Activated CD8-positive, alpha-beta memory T cell treated with anti-CD3 and anti-CD28 coated beads, Interleukin-2, amount 50 U/mL, for 48 hours (primary cell): ENCODE results near the gene CCT2.

Experiments used
- DNase-seq: peaks from one replicate; pipeline ENCODE4 v3.0.0-alpha.2; 2020

The CCT2 gene

DNA sequence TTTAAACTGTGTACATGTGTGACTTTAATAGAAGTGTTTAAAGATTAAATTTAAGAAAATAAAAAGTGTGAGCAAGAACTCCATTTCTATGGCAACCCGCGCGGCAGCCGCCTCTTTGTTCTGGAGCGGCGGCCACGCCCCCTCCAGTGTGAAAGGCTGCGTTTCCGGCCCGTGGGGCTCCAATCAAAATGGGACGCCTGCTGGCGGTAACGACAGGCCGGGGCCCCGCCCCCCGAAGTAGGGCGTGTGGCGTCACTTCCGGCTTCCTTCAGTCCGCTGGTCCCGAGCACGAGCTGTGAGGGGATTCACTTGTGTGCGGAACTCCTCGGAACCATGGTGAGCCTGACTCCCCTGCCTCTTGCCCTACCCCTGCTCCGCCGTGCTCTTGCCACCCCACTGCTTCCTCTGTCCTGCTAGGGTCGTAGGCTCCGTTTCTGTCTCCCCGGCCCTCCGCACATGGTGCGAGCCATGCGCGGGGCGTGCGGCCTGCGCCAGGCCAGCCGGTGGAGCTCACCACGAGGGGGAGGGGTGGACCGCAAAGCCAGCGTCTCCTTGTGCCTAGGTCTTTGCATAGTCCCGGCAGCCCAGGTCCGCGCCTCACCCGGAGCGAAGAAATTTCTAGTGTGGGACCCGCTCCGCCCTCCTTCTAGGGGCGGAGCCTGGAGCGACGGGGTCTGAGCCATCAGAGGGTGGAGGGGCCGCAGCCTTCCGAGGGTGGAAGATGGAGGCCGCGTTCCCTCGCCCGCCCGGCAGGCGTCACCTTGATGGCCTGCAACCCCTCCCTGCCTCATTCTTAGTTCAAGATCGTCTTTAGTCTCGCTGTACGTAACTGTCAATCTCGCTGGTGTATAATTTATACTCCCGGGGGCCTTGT is at the start of gene CCT2:
Gene CCT2 (plus strand): TSS at position 271 of the 874 bp plus-strand sequence. CDS start 63 bp downstream, at position 334.
- peak; percentile 97 for DNase-seq

DNA sequence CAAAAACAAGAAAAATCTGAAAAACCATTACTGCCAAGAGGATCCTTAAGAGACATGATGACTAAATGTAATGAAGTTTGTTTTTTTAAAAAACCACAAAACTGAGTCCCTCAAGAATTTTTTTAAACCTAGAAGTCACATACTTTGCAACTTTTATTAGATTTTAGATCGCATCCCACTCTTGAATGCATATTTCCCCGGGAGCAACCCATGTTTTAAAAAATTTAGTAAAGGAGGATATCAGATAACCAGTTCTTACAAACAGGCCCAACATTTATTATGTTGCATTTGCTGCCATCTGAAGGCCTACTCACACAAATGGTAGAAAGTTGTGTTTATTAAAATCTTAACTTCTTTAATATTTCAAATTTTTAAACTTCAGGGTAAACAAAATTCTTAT is 44.3 kb upstream of the CCT2 start:
- no peak for DNase-seq

DNA sequence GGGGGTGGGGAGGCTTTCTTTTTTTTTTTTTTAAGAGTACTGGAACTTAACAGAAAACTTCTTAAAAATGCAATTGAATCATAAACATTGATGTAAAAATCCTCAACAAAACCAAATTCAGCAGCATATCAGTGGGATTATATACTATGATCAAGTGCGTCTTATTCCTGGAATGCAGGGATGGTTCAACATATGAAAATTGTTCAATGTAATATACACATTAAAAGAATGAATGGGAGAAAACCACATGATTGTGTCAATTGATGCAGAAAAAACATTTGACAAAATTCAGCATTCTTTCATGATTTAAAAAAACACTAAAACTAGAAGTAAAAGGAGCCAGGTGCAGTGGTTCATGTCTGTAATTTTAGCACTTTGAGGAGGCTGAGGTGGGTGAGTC is 41.2 kb upstream of the CCT2 start:
- no peak for DNase-seq

- no peak for DNase-seq
These were observed 40.2 kb upstream of the CCT2 start for GRCh38 chr12:69545081-69545480.

DNA sequence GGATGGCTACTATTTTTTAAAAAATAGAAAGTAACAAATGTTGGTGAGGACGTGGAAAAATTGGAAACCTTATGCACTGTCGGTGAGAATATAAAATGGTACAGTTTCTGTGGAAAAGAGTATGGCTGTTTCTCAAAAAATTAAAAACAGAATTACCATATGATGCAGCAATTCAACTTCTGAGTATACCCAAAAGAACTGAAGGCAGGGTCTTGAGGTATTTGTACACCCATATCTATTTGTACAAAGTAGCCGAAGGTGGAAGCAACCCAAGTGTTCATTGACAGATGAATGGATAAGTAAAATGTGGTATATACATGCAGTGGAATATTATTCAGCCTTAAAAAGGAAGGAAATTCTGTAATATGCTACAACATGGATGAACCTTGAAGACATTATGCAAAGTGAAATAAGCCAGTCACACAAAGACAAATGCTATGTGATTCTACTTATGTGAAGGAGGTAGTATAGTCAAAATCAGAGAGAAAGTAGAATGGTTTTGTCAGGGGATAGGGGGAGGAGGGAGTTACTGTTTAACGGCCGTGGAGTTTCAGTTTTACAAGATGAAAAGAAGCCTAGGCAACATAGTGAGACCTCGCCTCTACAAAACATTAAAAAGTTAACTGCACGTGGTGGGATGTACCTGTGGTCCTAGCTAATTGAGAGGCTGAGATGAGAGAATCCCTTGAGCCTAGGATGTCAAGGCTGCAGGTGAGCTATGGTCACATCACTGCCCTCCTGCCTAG is 38.4 kb upstream of the CCT2 start:
- DNase-seq: no peak

- DNase-seq: no peak
These were observed 36.6 kb upstream of the CCT2 start for GRCh38 chr12:69548687-69549086.

- no peak for DNase-seq
These were observed 34.5 kb upstream of the CCT2 start for GRCh38 chr12:69550569-69551350.

- no peak for DNase-seq
These were observed 31.5 kb upstream of the CCT2 start for GRCh38 chr12:69553628-69554248.

DNA sequence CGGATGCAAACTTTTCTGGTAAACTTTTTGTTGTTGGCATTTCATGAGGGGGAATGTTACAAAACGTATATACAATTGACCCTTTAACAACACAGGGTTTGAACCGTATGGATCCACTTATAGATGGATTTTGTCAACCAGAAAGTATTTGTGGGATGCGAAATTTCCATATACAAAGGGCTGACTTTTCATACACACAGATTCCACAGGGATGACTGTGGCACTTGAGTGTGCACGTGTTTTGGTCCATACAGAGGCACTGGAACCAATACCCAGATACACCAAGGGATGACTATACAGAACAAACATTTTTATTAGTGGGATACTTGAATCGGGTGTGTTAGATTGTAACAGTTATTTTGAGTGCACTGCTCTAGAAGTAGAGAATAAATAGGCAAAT is 29.8 kb upstream of the CCT2 start:
- DNase-seq: no peak

GRCh38 chr12:69556383-69556782 is 28.9 kb upstream of the CCT2 start:
- DNase-seq: no peak

- DNase-seq: no peak
These were observed 22.0 kb upstream of the CCT2 start for GRCh38 chr12:69563166-69563762.

- DNase-seq: no peak
These were observed 18.7 kb upstream of the CCT2 start for GRCh38 chr12:69566603-69567002.

DNA sequence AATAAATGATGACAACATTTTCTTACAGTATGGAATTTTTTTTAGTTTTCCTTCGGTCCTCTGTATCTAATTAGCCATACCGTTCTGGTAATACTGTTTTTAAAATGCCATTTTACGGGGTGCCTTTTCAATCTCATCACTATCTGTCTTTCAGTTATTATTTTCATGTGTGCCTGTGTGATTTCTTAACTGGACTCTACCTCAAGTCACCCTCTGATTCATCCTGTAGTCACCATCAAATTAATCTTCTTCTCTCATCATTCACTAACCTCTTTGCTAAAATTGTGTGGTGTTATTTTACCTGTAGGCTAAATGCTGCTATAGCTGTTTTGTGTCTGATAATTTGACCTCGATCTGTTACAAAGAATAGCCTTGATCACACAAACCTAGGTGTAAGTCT is 16.0 kb upstream of the CCT2 start:
- DNase-seq: no peak

DNA sequence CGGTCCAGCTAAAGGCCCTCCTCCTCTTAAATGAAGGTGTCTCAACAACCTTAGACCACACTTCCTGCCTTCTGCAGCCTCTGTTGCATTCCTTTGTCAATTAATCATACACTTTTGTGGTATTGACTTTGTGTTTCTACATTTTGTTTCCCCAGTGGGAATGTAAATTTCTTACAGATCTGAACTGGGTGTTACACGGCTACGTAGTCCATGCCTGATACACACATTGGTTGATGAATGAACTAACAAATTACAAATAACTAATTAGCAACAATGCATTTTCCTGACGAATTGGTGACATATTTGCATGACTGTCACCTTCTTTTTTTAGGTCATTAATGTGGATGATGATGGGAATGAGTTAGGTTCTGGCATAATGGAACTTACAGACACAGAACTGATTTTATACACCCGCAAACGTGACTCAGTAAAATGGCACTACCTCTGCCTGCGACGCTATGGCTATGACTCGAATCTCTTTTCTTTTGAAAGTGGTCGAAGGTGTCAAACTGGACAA is 15.2 kb upstream of the CCT2 start:
- no peak for DNase-seq

DNA sequence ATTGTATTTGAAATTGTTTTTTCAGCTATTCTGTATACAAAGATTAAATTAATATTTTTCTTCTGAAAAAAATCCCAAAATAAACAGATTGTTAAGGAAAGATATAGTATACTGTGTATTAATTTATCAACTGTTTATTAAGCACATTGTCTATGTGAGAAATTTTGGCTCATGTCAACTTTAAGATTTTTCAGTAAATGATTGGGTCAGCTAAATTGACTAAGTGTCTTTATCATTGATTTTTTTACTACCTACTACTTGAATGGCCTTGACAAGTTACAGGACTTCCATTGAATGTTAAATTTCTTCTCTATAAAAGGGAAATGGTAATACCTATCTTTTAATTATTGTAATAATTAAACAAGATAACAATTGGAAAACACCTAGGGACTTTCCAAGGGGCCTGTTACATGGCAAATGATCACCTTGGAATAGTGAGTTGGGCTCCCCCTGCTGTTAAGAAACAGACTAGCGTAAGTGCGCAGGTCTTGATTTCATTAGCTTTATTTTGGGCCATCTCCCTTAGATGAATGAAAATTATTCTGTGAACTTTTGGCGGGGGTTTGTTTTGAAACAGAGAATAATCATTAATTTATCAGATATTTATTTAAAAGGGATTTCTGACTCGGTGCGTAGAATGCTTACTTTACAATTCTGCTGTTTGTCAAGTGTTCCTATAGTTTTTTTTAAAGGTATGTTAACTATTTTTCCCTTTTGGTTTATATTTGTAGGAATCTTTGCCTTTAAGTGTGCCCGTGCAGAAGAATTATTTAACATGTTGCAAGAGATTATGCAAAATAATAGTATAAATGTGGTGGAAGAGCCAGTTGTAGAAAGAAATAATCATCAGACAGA is 14.5 kb upstream of the CCT2 start:
- DNase-seq: no peak

GRCh38 chr12:69575346-69575745 is 9.9 kb upstream of the CCT2 start:
- no peak for DNase-seq

- no peak for DNase-seq
These were observed 7.0 kb upstream of the CCT2 start for GRCh38 chr12:69578283-69578682.

DNA sequence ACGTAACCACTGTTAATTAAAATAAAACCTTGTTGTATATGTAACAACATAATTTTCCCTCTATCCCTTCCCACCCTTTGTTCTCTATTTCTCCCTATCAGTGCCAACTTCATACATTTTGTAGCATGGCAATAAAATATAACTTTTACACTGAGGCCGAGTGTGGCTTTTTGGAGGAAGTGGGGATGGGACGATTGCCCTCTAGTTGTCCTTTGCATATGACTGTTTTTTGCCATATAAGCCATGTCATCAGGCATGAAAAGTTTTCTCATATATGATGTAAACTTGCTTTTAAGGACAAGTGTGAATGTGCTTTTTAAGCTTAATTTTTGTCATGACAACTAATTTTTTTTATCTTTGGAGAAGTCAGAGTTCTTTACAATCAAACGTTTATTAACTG is 6.2 kb upstream of the CCT2 start:
- no peak for DNase-seq

- DNase-seq: no peak
These were observed 5.2 kb upstream of the CCT2 start for GRCh38 chr12:69580074-69580473.

- DNase-seq: no peak
These were observed 2.1 kb upstream of the CCT2 start for GRCh38 chr12:69583203-69583602.

DNA sequence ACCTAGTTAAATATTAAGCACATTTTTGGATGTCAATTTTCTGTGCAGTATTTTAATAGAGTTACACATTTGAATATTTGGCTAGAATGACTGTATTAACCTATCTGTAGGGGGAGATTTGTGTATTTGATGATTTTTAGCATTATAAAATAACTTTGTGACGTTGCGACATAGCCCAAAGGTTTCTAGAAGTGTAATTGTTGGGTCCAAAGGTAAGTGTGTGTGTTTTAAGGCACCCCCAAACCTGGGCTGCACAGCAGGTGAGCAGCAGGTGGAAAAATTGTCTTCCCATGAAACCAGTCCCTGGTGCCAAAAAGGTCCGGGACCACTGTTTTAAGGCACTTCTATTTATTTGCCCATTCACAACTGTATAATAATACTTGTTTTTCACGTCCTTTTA is 3.3 kb downstream of the CCT2 start:
- DNase-seq: no peak
